GM20000 (cell line): ENCODE measurements around the gene KCNIP4.
"Not testable (repeated sequence)": the region's sequence is repeated elsewhere in the genome, so short reads cannot be mapped to it uniquely, and the experiment has no call there.

Source experiments
- DNase-seq: peaks from one replicate; pipeline ENCODE4 v3.0.0; 2012; ENCODE audit warnings: low spot score
- TF ChIP-seq, protein P1 (sequence below): IDR thresholded peaks from 2 replicates; pipeline ENCODE4 v1.5.1; 2012; ENCODE audit warnings: mild to moderate bottlenecking, control low read depth; ENCODE audit errors: extremely low read depth, missing control alignments

The KCNIP4 gene

GRCh38 chr4:20805716-20806115 is 1142.9 kb downstream of the KCNIP4 start:
- TF ChIP-seq, protein P1, sequence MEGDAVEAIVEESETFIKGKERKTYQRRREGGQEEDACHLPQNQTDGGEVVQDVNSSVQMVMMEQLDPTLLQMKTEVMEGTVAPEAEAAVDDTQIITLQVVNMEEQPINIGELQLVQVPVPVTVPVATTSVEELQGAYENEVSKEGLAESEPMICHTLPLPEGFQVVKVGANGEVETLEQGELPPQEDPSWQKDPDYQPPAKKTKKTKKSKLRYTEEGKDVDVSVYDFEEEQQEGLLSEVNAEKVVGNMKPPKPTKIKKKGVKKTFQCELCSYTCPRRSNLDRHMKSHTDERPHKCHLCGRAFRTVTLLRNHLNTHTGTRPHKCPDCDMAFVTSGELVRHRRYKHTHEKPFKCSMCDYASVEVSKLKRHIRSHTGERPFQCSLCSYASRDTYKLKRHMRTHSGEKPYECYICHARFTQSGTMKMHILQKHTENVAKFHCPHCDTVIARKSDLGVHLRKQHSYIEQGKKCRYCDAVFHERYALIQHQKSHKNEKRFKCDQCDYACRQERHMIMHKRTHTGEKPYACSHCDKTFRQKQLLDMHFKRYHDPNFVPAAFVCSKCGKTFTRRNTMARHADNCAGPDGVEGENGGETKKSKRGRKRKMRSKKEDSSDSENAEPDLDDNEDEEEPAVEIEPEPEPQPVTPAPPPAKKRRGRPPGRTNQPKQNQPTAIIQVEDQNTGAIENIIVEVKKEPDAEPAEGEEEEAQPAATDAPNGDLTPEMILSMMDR, result no peak

GRCh38 chr4:20787940-20788665 is 1160.5 kb downstream of the KCNIP4 start:
- DNase-seq, result no peak
- TF ChIP-seq, protein P1, result no peak

More at GRCh38 chr4:20805716-20806115, 1142.9 kb downstream of the KCNIP4 start:
- DNase-seq, result no peak

- not testable (repeated sequence) for DNase-seq
These were observed 1165.4 kb downstream of the KCNIP4 start for GRCh38 chr4:20783134-20783533.

GRCh38 chr4:20778896-20779295 is 1169.7 kb downstream of the KCNIP4 start:
- no peak for DNase-seq
- TF ChIP-seq, protein P1, result no peak

DNA sequence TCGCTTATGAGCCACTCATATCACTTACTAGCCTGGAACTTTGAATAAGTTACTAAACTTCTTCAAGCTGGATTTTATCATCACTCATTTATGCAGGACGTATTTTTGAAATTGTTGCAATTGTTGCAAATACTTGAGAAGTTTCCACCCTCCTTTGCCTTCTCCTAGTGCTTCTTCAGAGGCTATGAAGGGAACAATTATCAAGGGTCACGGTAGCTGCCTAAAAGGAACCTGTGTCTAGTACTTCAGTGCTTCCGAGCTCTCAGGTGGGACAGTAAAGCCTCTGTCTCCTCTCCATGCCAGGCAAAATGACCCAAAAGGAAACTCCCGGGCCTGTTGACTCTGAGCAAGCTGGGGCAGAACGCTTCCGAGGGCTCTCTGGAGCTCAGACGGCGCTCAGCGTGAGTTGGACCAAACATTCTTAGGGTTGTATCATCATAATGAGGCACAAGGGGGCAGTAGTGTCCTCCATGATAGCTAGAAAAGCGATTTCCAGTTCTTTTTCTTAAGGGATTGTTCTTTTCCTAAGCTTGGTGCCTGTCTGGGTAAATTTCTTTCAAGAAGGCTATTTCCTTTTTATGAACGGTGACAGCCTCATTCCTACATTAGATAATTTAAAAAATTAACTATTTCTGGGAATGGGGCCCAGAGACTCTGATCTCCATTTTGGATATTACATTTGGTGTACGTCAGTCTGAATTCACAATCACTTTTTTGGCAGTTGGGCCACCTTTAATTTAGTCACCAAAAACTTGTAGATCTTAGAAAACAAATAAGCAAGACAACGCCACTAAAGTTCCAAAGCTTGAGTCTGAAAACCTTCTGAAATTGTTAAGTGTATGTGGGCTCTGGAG is 1175.2 kb downstream of the KCNIP4 start:
- DNase-seq, result peak; percentile 41
- TF ChIP-seq, protein P1, result peak; percentile 47

GRCh38 chr4:20764366-20764992 is 1184.1 kb downstream of the KCNIP4 start:
- no peak for DNase-seq
- TF ChIP-seq, protein P1, result no peak

GRCh38 chr4:20761826-20762225 is 1186.7 kb downstream of the KCNIP4 start:
- no peak for DNase-seq
- TF ChIP-seq, protein P1, result no peak
